Trophoblast cell (in vitro differentiated cells and primary cell): ENCODE results near the gene MYO1B.

Source experiments
- DNase-seq, 2 donors: peaks; one replicate each; pipeline ENCODE4 v3.0.0-alpha.2; 2016
- H2AFZ ChIP-seq: 2 replicates; pipeline ENCODE4 v1.6.1; 2013; ENCODE audit warnings: low read length, moderate library complexity, mild to moderate bottlenecking; ENCODE audit not compliant: insufficient read depth, poor library complexity
- H2AK5ac ChIP-seq: 2 replicates; pipeline ENCODE4 v1.6.1; 2013; ENCODE audit warnings: mild to moderate bottlenecking, low read length
- H2BK120ac ChIP-seq: 2 replicates; pipeline ENCODE4 v1.6.1; 2013; ENCODE audit warnings: low read length, mild to moderate bottlenecking, moderate library complexity; ENCODE audit not compliant: insufficient read depth, poor library complexity
- H2BK12ac ChIP-seq: 2 replicates; pipeline ENCODE4 v1.6.1; 2013; ENCODE audit warnings: mild to moderate bottlenecking, low read length, moderate library complexity
- H2BK5ac ChIP-seq: 2 replicates; pipeline ENCODE4 v1.6.1; 2013; ENCODE audit warnings: low read length, low read depth, moderate library complexity, mild to moderate bottlenecking; ENCODE audit not compliant: poor library complexity
- H3K14ac ChIP-seq: 2 replicates; pipeline ENCODE4 v1.6.1; 2013; ENCODE audit warnings: mild to moderate bottlenecking, low read length
- H3K18ac ChIP-seq: 2 replicates; pipeline ENCODE4 v1.6.1; 2013; ENCODE audit warnings: mild to moderate bottlenecking, low read length
- H3K23ac ChIP-seq: 2 replicates; pipeline ENCODE4 v1.6.1; 2013; ENCODE audit warnings: low read length
- H3K27ac ChIP-seq: 2 replicates; pipeline ENCODE4 v1.5.1; 2013; ENCODE audit warnings: low read depth, mild to moderate bottlenecking, inconsistent platforms, low read length, moderate library complexity
- H3K27me3 ChIP-seq: 2 replicates; pipeline ENCODE4 v1.6.1; 2013; ENCODE audit warnings: inconsistent platforms, mild to moderate bottlenecking, low read length, moderate library complexity; ENCODE audit not compliant: insufficient read depth
- H3K36me3 ChIP-seq, 2 experiments: 1 replicate in 1 of 2; 2 replicates in 1 of 2; pipeline ENCODE4 v1.6.1; 2013; ENCODE audit warnings: low read length in 2 of 2, mild to moderate bottlenecking in 2 of 2, moderate library complexity in 1 of 2; ENCODE audit not compliant: insufficient read depth in 2 of 2, control insufficient read depth in 1 of 2
- H3K4ac ChIP-seq: 2 replicates; pipeline ENCODE4 v1.6.1; 2013; ENCODE audit warnings: low read depth, mild to moderate bottlenecking, low read length, moderate library complexity
- H3K4me1 ChIP-seq, 2 experiments: 1 replicate in 1 of 2; 2 replicates in 1 of 2; pipeline ENCODE4 v1.6.1; 2013; ENCODE audit warnings: low read length in 2 of 2, mild to moderate bottlenecking in 2 of 2, moderate library complexity in 1 of 2; ENCODE audit not compliant: insufficient read depth in 2 of 2, control insufficient read depth in 1 of 2
- H3K4me2 ChIP-seq: 2 replicates; pipeline ENCODE4 v1.6.1; 2013; ENCODE audit warnings: inconsistent platforms, mild to moderate bottlenecking, low read length, moderate library complexity
- H3K4me3 ChIP-seq: 2 replicates; pipeline ENCODE4 v1.5.1; 2013; ENCODE audit warnings: mild to moderate bottlenecking, low read depth, low read length, inconsistent platforms
- H3K79me1 ChIP-seq: one replicate; pipeline ENCODE4 v1.6.1; 2013; ENCODE audit warnings: low read length
- H3K79me2 ChIP-seq: 2 replicates; pipeline ENCODE4 v1.6.1; 2013; ENCODE audit warnings: low read length, mild to moderate bottlenecking; ENCODE audit not compliant: control insufficient read depth, insufficient read depth, poor library complexity
- H3K9ac ChIP-seq: 2 replicates; pipeline ENCODE4 v1.6.1; 2013; ENCODE audit warnings: mild to moderate bottlenecking, low read length
- H3K9me3 ChIP-seq: 2 replicates; pipeline ENCODE4 v1.6.1; 2013; ENCODE audit warnings: low read depth, mild to moderate bottlenecking, control low read depth, inconsistent platforms, low read length; ENCODE audit not compliant: insufficient read depth
- H4K12ac ChIP-seq: 2 replicates; pipeline ENCODE4 v1.6.1; 2013; ENCODE audit warnings: low read depth, mild to moderate bottlenecking, low read length, moderate library complexity
- H4K8ac ChIP-seq: 2 replicates; pipeline ENCODE4 v1.6.1; 2013; ENCODE audit warnings: low read depth, mild to moderate bottlenecking, low read length, moderate library complexity
- H4K91ac ChIP-seq: one replicate; pipeline ENCODE4 v1.6.1; 2013; ENCODE audit warnings: low read depth, mild to moderate bottlenecking, low read length, moderate library complexity
- WGBS: extraction: QIAGEN DNeasy Blood & Tissue Kit; methylation state at CpG from one replicate; pipeline ENCODE4 v1.1.7; 2013; ENCODE audit warnings: missing lambda C conversion rate; ENCODE audit not compliant: insufficient read length, insufficient coverage; ENCODE audit errors: extremely low coverage; 5-methylcytosine and 5-hydroxymethylcytosine counted together

Gene MYO1B

GRCh38 chr2:191459158-191459557, 214.0 kb downstream of the MYO1B start:
- Histone ChIP-seq H3K4ac (no peak overlapping the region), H4K12ac (no peak overlapping the region), H2BK5ac (no peak overlapping the region), H3K27me3 (no peaks in the 10 kb centered on the region), H3K4me2 (no peak overlapping the region), H3K36me3 (no peaks in the 10 kb centered on the region), H3K18ac (no peak overlapping the region), H2AK5ac (no peak overlapping the region), H3K9ac (no peak overlapping the region), H4K91ac (no peak overlapping the region), H3K4me1 (no peaks in the 10 kb centered on the region), H3K79me1 (no peaks in the 10 kb centered on the region), H3K23ac (no peak overlapping the region), H3K14ac (no peak overlapping the region), H4K8ac (no peak overlapping the region), H3K9me3 (peaks cover 2% of the 10 kb centered on the region), H2BK120ac (no peak overlapping the region), H3K27ac (no peak overlapping the region), H2AFZ (no peak overlapping the region), H3K79me2 (no peaks in the 10 kb centered on the region), H3K4me3 (no peak overlapping the region), H2BK12ac (no peak overlapping the region)
- DNase-seq, result no peak

GRCh38 chr2:191462370-191462769, 217.2 kb downstream of the MYO1B start:
- H4K12ac ChIP-seq, result no peak overlapping the region
- no peak overlapping the region for H3K4ac ChIP-seq
- no peak overlapping the region for H2BK12ac ChIP-seq
- H3K4me3 ChIP-seq, result no peak overlapping the region
- H3K23ac ChIP-seq, result no peak overlapping the region
- DNase-seq, result no peak
- H3K4me2 ChIP-seq, result no peak overlapping the region
- no peaks in the 10 kb centered on the region for H3K36me3 ChIP-seq
- no peak overlapping the region for H2AK5ac ChIP-seq
- H3K18ac ChIP-seq, result no peak overlapping the region
- no peaks in the 10 kb centered on the region for H3K79me1 ChIP-seq
- H2BK120ac ChIP-seq, result no peak overlapping the region
- no peak overlapping the region for H4K91ac ChIP-seq
- no peak overlapping the region for H3K9ac ChIP-seq
- no peak overlapping the region for H3K14ac ChIP-seq
- H4K8ac ChIP-seq, result no peak overlapping the region
- no peaks in the 10 kb centered on the region for H3K4me1 ChIP-seq
- WGBS, result no CpG with 5 or more reads among the region's 3 CpGs
- H3K9me3 ChIP-seq, result no peaks in the 10 kb centered on the region
- no peaks in the 10 kb centered on the region for H3K79me2 ChIP-seq
- no peak overlapping the region for H2AFZ ChIP-seq
- no peak overlapping the region for H2BK5ac ChIP-seq
- H3K27me3 ChIP-seq, result no peaks in the 10 kb centered on the region
- no peak overlapping the region for H3K27ac ChIP-seq

- DNase-seq, result no peak
- Histone ChIP-seq H3K4me2 (no peak overlapping the region), H3K9me3 (no peaks in the 10 kb centered on the region), H4K8ac (no peak overlapping the region), H3K27ac (no peak overlapping the region), H2BK12ac (no peak overlapping the region), H3K4me1 (no peaks in the 10 kb centered on the region), H2BK5ac (no peak overlapping the region), H3K79me2 (no peaks in the 10 kb centered on the region), H3K23ac (no peak overlapping the region), H3K36me3 (no peaks in the 10 kb centered on the region), H4K91ac (no peak overlapping the region), H2BK120ac (no peak overlapping the region), H2AK5ac (no peak overlapping the region), H3K4ac (no peak overlapping the region), H3K79me1 (no peaks in the 10 kb centered on the region), H3K4me3 (no peak overlapping the region), H3K9ac (no peak overlapping the region), H3K18ac (no peak overlapping the region), H2AFZ (no peak overlapping the region), H3K27me3 (no peaks in the 10 kb centered on the region), H3K14ac (no peak overlapping the region), H4K12ac (no peak overlapping the region)
- WGBS, result no CpG with 5 or more reads among the region's 2 CpGs
Observed at GRCh38 chr2:191463790-191464189, 218.6 kb downstream of the MYO1B start.

GRCh38 chr2:191465766-191466420, 220.7 kb downstream of the MYO1B start:
- H2BK120ac ChIP-seq, result no peak overlapping the region
- no peak overlapping the region for H2BK5ac ChIP-seq
- no peaks in the 10 kb centered on the region for H3K9me3 ChIP-seq
- no peak overlapping the region for H4K12ac ChIP-seq
- no peaks in the 10 kb centered on the region for H3K79me2 ChIP-seq
- H3K4me1 ChIP-seq, result no peaks in the 10 kb centered on the region
- H3K4me3 ChIP-seq, result no peak overlapping the region
- DNase-seq, result no peak
- no peak overlapping the region for H3K9ac ChIP-seq
- no peak overlapping the region for H2AK5ac ChIP-seq
- no peak overlapping the region for H3K14ac ChIP-seq
- no peak overlapping the region for H3K4me2 ChIP-seq
- no peaks in the 10 kb centered on the region for H3K79me1 ChIP-seq
- H3K36me3 ChIP-seq, result no peaks in the 10 kb centered on the region
- no CpG with 5 or more reads among the region's 3 CpGs for WGBS
- no peak overlapping the region for H4K8ac ChIP-seq
- no peak overlapping the region for H3K4ac ChIP-seq
- H4K91ac ChIP-seq, result no peak overlapping the region
- H3K27me3 ChIP-seq, result no peaks in the 10 kb centered on the region
- H3K18ac ChIP-seq, result no peak overlapping the region
- H2BK12ac ChIP-seq, result no peak overlapping the region
- no peak overlapping the region for H3K23ac ChIP-seq
- H3K27ac ChIP-seq, result no peak overlapping the region
- H2AFZ ChIP-seq, result peak overlapping the region; percentile 37
